GM23338 (cell line): ENCODE measurements around the gene COMMD7.
"Not testable (repeated sequence)": the region's sequence is repeated elsewhere in the genome, so short reads cannot be mapped to it uniquely, and the experiment has no call there.

Experiments used
- CREB1 ChIP-seq: fragments of 250-450 bp; sonication (Bioruptor Pico); IDR thresholded peaks from 2 replicates; pipeline ENCODE4 v1.5.0; 2020; ENCODE audit warnings: low read depth, mild to moderate bottlenecking, moderate library complexity
- EZH2 ChIP-seq: fragments of 200-600 bp; sonication (generic); IDR thresholded peaks from one replicate; pipeline ENCODE4 v1.8.0; 2017; ENCODE audit warnings: antibody characterized with exemption, mild to moderate bottlenecking, low read depth; ENCODE audit not compliant: unreplicated experiment
- EZH2phosphoT487 ChIP-seq: fragments of 200-600 bp; sonication (generic); IDR thresholded peaks from one replicate; pipeline ENCODE4 v1.8.1; 2018; ENCODE audit warnings: antibody characterized with exemption; ENCODE audit not compliant: unreplicated experiment
- JUNB ChIP-seq: IDR thresholded peaks from one replicate; pipeline ENCODE4 v1.6.1; 2016; ENCODE audit warnings: antibody characterized with exemption; ENCODE audit not compliant: unreplicated experiment
- POLR2AphosphoS5 ChIP-seq: IDR thresholded peaks from 2 replicates; pipeline ENCODE4 v1.6.1; 2016; ENCODE audit warnings: antibody characterized with exemption, low read depth
- ZNF114 ChIP-seq: fragments of 250-450 bp; sonication (Bioruptor Pico); IDR thresholded peaks from 2 replicates; pipeline ENCODE4 v1.5.0; 2020; ENCODE audit warnings: mild to moderate bottlenecking, moderate library complexity
- ZNF331 ChIP-seq: fragments of 250-450 bp; sonication (Bioruptor Pico); IDR thresholded peaks from 2 replicates; pipeline ENCODE4 v1.5.0; 2020; ENCODE audit warnings: low read depth, mild to moderate bottlenecking, moderate library complexity
- TF ChIP-seq, protein P1 (sequence below): IDR thresholded peaks from one replicate; pipeline ENCODE4 v1.6.1; 2018; ENCODE audit warnings: antibody characterized with exemption; ENCODE audit not compliant: unreplicated experiment
- TF ChIP-seq, protein P2 (sequence below), 2 experiments: fragments of 200-600 bp in 1 of 2; sonication (generic) in 1 of 2; conservative IDR thresholded peaks; 2 replicates each; pipeline versions ENCODE4 v1.5.1 to v1.6.1; 2016 to 2017; ENCODE audit warnings: antibody characterized with exemption in 2 of 2, low read depth in 2 of 2, mild to moderate bottlenecking in 2 of 2, moderate library complexity in 1 of 2
- TF ChIP-seq, protein P3 (sequence below): IDR thresholded peaks from 2 replicates; pipeline ENCODE4 v1.6.1; 2016; ENCODE audit warnings: antibody characterized with exemption

DNA sequence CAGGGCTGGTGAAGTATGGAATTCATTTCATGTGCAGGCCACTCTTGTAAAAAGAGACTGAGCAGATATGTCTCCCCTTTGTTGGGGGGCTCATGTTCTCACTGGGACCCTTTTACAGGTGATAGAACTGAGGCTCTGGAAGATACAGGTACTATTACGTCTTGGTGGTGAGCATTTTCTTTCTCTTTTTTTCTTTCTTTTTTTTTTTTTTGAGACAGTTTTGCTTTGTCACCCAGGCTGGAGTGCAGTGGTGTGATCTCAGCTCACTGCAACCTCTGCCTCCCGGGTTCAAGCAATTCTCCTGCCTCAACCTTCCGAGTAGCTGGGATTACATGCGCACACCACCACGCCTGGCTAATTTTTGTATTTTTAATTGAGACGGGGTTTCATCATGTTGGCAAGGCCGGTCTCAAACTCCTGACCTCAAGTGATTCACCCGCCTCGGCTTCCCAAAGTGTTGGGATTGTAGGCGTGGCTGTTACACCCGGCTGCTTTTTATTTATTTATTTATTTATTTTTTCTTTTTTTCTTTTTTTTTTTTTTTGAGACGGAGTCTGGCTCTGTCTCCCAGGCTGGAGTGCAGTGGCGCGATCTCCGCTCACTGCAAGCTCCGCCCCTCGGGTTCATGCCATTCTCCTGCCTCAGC is 22.1 kb upstream of the COMMD7 start:
- TF ChIP-seq, protein P1, sequence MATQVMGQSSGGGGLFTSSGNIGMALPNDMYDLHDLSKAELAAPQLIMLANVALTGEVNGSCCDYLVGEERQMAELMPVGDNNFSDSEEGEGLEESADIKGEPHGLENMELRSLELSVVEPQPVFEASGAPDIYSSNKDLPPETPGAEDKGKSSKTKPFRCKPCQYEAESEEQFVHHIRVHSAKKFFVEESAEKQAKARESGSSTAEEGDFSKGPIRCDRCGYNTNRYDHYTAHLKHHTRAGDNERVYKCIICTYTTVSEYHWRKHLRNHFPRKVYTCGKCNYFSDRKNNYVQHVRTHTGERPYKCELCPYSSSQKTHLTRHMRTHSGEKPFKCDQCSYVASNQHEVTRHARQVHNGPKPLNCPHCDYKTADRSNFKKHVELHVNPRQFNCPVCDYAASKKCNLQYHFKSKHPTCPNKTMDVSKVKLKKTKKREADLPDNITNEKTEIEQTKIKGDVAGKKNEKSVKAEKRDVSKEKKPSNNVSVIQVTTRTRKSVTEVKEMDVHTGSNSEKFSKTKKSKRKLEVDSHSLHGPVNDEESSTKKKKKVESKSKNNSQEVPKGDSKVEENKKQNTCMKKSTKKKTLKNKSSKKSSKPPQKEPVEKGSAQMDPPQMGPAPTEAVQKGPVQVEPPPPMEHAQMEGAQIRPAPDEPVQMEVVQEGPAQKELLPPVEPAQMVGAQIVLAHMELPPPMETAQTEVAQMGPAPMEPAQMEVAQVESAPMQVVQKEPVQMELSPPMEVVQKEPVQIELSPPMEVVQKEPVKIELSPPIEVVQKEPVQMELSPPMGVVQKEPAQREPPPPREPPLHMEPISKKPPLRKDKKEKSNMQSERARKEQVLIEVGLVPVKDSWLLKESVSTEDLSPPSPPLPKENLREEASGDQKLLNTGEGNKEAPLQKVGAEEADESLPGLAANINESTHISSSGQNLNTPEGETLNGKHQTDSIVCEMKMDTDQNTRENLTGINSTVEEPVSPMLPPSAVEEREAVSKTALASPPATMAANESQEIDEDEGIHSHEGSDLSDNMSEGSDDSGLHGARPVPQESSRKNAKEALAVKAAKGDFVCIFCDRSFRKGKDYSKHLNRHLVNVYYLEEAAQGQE = not testable (repeated sequence)
- TF ChIP-seq, protein P2, sequence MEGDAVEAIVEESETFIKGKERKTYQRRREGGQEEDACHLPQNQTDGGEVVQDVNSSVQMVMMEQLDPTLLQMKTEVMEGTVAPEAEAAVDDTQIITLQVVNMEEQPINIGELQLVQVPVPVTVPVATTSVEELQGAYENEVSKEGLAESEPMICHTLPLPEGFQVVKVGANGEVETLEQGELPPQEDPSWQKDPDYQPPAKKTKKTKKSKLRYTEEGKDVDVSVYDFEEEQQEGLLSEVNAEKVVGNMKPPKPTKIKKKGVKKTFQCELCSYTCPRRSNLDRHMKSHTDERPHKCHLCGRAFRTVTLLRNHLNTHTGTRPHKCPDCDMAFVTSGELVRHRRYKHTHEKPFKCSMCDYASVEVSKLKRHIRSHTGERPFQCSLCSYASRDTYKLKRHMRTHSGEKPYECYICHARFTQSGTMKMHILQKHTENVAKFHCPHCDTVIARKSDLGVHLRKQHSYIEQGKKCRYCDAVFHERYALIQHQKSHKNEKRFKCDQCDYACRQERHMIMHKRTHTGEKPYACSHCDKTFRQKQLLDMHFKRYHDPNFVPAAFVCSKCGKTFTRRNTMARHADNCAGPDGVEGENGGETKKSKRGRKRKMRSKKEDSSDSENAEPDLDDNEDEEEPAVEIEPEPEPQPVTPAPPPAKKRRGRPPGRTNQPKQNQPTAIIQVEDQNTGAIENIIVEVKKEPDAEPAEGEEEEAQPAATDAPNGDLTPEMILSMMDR (conservative IDR thresholded peaks at IDR 0.05; ENCODE audit: low read depth in 2 of 2) = not testable (repeated sequence)
- TF ChIP-seq, protein P3, sequence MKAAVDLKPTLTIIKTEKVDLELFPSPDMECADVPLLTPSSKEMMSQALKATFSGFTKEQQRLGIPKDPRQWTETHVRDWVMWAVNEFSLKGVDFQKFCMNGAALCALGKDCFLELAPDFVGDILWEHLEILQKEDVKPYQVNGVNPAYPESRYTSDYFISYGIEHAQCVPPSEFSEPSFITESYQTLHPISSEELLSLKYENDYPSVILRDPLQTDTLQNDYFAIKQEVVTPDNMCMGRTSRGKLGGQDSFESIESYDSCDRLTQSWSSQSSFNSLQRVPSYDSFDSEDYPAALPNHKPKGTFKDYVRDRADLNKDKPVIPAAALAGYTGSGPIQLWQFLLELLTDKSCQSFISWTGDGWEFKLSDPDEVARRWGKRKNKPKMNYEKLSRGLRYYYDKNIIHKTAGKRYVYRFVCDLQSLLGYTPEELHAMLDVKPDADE = not testable (repeated sequence)
- not testable (repeated sequence) for TF ChIP-seq EZH2phosphoT487; EZH2; POLR2AphosphoS5; CREB1 (CRISPR knock-in tag); ZNF331; ZNF114 (CRISPR knock-in tag); JUNB
